Psoas muscle (tissue), 8 donors: ENCODE results near the gene RIPOR3. TPM values are rescaled to one million over a fixed set of nuclear protein-coding genes. Genes with fewer than 3 reads are reported as not detected.

Experiments
- ATAC-seq, 4 donors: fragments of 200-7000 bp; cut with Tn5 transposase; one replicate each; pipeline ENCODE4 v1.9.1; 2020; ENCODE audit warnings: moderate library complexity in 3 of 4, mild to moderate bottlenecking in 2 of 4
- DNase-seq, 2 donors: peaks; one replicate each; pipeline ENCODE4 v3.0.0-alpha.2; 2020
- H3K27ac ChIP-seq: fragments of 200-600 bp; one replicate; pipeline ENCODE4 v1.8.0; 2022
- H3K27me3 ChIP-seq, 3 donors: fragments of 200-600 bp in 1 of 3; one replicate each; pipeline versions ENCODE4 v1.6.1 to v1.8.0; 2013 to 2022; ENCODE audit warnings: low read length in 2 of 3, mild to moderate bottlenecking in 2 of 3, moderate library complexity in 1 of 3; ENCODE audit not compliant: insufficient read depth in 3 of 3
- H3K36me3 ChIP-seq, 2 donors: fragments of 200-600 bp in 1 of 2; one replicate each; pipeline versions ENCODE4 v1.6.1 to v1.8.0; 2013 to 2022; ENCODE audit warnings: low read depth in 1 of 2, mild to moderate bottlenecking in 1 of 2, moderate library complexity in 1 of 2; ENCODE audit not compliant: insufficient read depth in 1 of 2
- H3K4me1 ChIP-seq: fragments of 200-600 bp; one replicate; pipeline ENCODE4 v1.8.0; 2022
- H3K4me3 ChIP-seq: fragments of 200-600 bp; one replicate; pipeline ENCODE4 v1.8.0; 2022; ENCODE audit warnings: mild to moderate bottlenecking
- H3K9me3 ChIP-seq: fragments of 200-600 bp; one replicate; pipeline ENCODE4 v1.8.0; 2022
- WGBS, 3 donors: extraction: QIAGEN DNeasy Blood & Tissue Kit; methylation state at CpG; one replicate each; pipeline versions ENCODE4 v1.1.6 to v1.1.7; 2013; 5-methylcytosine and 5-hydroxymethylcytosine counted together
- intact Hi-C, 2 donors: fragments of 100-400 bp; cut with DNase I; formaldehyde crosslinking; loops; one replicate each; pipeline versions ENCODE4 v1.11.0 to v1.14.2; 2022
- polyA plus RNA-seq, 3 donors: library from polyadenylated mRNA; stranded (reverse); fragments of 200-250 nt; gene quantifications; one replicate each; pipeline ENCODE4 v1.2.3, GENCODE V29; 2013
- total RNA-seq, 4 donors: library from RNA; stranded (reverse); fragmentation: NEBNext Ultra II Directional in 2 of 4; extraction: Animal tissue kit (Norgen Biotek cat#: 25700) in 2 of 4; gene quantifications; one replicate each; pipeline versions ENCODE4 v1.2.1 to v1.2.4, GENCODE V29; 2021 to 2023
- TF ChIP-seq, protein P1 (sequence below): fragments of 200-600 bp; IDR thresholded peaks from one replicate; pipeline ENCODE4 v1.8.0; 2022; ENCODE audit warnings: antibody characterized with exemption
- donor health status: healthy with polysubstance abuse.
- donor health status: DM: no; HTN: no; CAD: no; lungs with moderate emphysema.
- donor health status: Bipolar disorder and iron deficiency.
- donor health status: healthy.
- donor health status: DM: yes; HTN: yes; CAD: no.
- donor health status: DM: no; HTN: no; CAD: no.
- donor health status: DM: no; HTN: no; CAD: no.
- donor health status: DM: yes; HTN: yes; CAD: no.

RIPOR3 gene
- total and polyA plus RNA-seq, 7 donors = 3.1 to 5.7 (median 5.2) TPM

- Histone ChIP-seq H3K9me3 (no peaks in the 10 kb centered on the region), H3K4me3 (no peak overlapping the region), H3K27ac (no peak overlapping the region), H3K4me1 (no peaks in the 10 kb centered on the region), H3K36me3 (no peaks in the 10 kb centered on the region), H3K27me3 (no peaks in the 10 kb centered on the region)
- DNase-seq = no peak
- TF ChIP-seq, protein P1, sequence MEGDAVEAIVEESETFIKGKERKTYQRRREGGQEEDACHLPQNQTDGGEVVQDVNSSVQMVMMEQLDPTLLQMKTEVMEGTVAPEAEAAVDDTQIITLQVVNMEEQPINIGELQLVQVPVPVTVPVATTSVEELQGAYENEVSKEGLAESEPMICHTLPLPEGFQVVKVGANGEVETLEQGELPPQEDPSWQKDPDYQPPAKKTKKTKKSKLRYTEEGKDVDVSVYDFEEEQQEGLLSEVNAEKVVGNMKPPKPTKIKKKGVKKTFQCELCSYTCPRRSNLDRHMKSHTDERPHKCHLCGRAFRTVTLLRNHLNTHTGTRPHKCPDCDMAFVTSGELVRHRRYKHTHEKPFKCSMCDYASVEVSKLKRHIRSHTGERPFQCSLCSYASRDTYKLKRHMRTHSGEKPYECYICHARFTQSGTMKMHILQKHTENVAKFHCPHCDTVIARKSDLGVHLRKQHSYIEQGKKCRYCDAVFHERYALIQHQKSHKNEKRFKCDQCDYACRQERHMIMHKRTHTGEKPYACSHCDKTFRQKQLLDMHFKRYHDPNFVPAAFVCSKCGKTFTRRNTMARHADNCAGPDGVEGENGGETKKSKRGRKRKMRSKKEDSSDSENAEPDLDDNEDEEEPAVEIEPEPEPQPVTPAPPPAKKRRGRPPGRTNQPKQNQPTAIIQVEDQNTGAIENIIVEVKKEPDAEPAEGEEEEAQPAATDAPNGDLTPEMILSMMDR = no peak
- intact Hi-C loops = loop anchor here in 1 of 2 donors (5.0 kb wide), 1 partner anchor 83 kb away; no protein-coding TSS in a partner anchor
- 54 to 68% (median 64%) methylated on average over 9 of the region's 9 CpGs for WGBS, 3 donors
- peak in 3 of 4 donors; percentile 57 to 68 (median 59) for ATAC-seq
These were observed 19.2 kb upstream of the RIPOR3 start for GRCh38 chr20:50710492-50711063.

DNA sequence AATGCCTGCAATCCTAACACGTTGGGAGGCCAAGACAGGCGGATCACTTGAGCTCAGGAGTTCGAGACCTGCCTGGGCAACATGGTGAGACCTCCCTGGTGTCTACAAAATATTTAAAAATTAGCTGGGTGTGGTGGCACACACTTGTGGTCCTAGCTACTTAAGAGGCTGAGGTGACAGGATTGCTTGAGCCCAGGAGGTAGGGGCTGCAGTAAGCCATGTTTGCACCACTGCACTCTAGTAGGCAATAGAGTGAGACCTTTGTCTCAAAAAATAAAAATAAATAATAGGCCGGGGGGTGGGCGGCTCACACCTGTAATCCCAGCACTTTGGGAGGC lies 18.3 kb upstream of the RIPOR3 start:
- no peaks in the 10 kb centered on the region for H3K9me3 ChIP-seq
- 68 to 71% (median 70%) methylated on average over 5 of the region's 5 CpGs for WGBS, 3 donors
- H3K27ac ChIP-seq = no peak overlapping the region

DNA sequence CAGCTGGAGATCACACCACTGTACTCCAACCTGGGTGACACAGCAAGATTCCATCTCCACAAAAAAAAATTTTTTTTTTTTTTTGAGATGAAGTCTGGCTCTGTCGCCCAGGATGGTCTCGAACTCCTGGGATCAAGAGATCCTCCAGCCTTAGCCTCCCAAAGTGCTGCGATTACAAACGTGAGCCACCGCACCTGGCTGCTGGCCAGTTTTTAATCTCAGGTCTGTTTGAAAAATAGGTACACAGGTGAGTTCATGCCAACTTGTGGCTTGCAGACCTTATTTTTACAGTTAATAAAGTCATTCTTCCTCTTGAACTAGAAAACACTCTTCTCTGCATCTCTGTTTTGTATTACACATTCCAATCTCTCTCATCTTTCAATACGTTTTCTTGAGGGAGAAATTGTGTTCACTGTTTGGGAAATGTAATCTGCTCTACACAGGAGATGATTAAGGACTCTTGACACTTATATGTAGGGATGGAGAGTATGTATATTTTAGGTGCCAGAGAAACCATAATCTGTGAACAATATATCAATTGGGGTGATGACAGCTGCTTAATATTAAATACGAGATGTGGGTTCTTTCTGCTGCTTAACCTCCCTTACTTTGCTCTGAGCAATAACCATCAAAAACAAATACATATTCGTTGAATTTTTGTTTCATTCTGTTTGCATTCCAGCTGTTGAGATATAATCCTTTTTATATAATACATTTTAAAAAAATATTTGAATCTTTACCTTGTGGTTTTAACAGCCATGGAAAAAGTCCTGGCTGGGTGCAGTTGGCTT lies 17.7 kb upstream of the RIPOR3 start:
- DNase-seq (no peak), ATAC-seq (no peak)
- WGBS, 3 donors = 62 to 71% (median 64%) methylated on average over 8 of the region's 8 CpGs
- TF ChIP-seq, protein P1 = no peak
- no peaks in the 10 kb centered on the region for H3K4me1 ChIP-seq
- H3K4me3 ChIP-seq = no peak overlapping the region
- no peaks in the 10 kb centered on the region for H3K9me3 ChIP-seq
- no peaks in the 10 kb centered on the region for H3K36me3 ChIP-seq
- H3K27ac ChIP-seq = no peak overlapping the region
- no peaks in the 10 kb centered on the region for H3K27me3 ChIP-seq
- intact Hi-C loops = no loop called here

More for the DNA sequence above, 18.3 kb upstream of the RIPOR3 start:
- H3K27me3 ChIP-seq = no peaks in the 10 kb centered on the region
- intact Hi-C loops = no loop called here
- ATAC-seq = no peak
- no peaks in the 10 kb centered on the region for H3K36me3 ChIP-seq
- H3K4me3 ChIP-seq = no peak overlapping the region
- H3K4me1 ChIP-seq = no peaks in the 10 kb centered on the region
- TF ChIP-seq, protein P1 = no peak
- no peak for DNase-seq

GRCh38 chr20:50704971-50705370 lies 13.6 kb upstream of the RIPOR3 start:
- no peaks in the 10 kb centered on the region for H3K27me3 ChIP-seq
- 91 to 100% (median 100%) methylated on average over 1 of the region's 1 CpG for WGBS, 3 donors
- no peaks in the 10 kb centered on the region for H3K9me3 ChIP-seq
- intact Hi-C loops = no loop called here
- H3K27ac ChIP-seq = no peak overlapping the region
- DNase-seq (no peak), ATAC-seq (no peak)
- no peak overlapping the region for H3K4me3 ChIP-seq
- TF ChIP-seq, protein P1 = no peak
- no peaks in the 10 kb centered on the region for H3K4me1 ChIP-seq
- H3K36me3 ChIP-seq = no peaks in the 10 kb centered on the region
